ENCODE measurements around the gene ARSB. TPM values are rescaled to one million over a fixed set of nuclear protein-coding genes. Genes with fewer than 3 reads are reported as not detected.
"Not testable (repeated sequence)": the region's sequence is repeated elsewhere in the genome, so short reads cannot be mapped to it uniquely, and the experiment has no call there.

The ARSB gene
- total RNA-seq, 1 donor from 2014 or later, result 32.4 TPM

GRCh38 chr5:78995521-78996007, 10.5 kb upstream of the ARSB start:
- no peak for DNase-seq (ENCODE audit: low read depth)

DNA sequence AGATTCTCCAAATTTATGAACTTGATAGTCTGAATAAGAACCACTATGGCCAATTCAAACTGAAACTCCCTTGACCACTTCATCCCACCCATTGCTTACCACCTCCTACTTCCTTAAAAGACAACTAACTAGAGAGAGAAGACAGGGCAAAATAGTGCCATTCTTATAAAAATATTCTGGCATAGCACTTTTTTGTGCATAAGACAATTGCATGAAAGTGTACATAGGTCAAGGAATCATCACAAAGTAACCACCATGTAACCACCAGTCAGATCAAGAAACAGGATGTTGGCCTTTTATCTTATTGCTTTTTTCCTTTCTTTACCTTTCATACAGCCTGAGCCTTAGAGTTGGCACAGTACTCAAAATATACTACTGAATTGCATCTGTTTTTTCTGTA, 8.1 kb upstream of the ARSB start:
- no peak for DNase-seq (ENCODE audit: low read depth)

GRCh38 chr5:78992146-78992545, 7.0 kb upstream of the ARSB start:
- DNase-seq (ENCODE audit: low read depth), result no peak

DNA sequence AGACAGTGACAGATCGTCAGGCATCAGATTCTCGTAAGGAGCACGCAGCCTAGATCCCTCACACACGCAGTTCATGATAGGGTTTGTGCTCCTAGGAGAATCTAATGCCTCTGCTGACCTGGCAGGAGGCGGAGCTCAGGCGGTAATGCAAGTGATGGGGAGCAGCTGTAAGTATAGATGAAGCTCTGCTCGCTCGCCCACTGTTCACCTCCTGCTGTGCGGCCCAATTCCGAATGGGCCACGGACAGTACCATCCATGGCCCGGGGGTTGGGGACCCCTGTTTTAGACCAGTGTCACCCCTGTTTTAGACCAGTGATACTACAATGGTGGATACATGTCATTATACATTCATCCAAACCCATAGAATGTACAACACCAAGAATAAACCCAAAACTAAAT, 4.0 kb upstream of the ARSB start:
- no peak for DNase-seq (ENCODE audit: low read depth)

- DNase-seq (ENCODE audit: low read depth), result peak; percentile 83
These were observed 664 bp upstream of the ARSB start for GRCh38 chr5:78985725-78986223.

- peak; percentile 89 for DNase-seq (ENCODE audit: low read depth)
These were observed 533 bp downstream of the ARSB start for GRCh38 chr5:78984439-78985115.

DNA sequence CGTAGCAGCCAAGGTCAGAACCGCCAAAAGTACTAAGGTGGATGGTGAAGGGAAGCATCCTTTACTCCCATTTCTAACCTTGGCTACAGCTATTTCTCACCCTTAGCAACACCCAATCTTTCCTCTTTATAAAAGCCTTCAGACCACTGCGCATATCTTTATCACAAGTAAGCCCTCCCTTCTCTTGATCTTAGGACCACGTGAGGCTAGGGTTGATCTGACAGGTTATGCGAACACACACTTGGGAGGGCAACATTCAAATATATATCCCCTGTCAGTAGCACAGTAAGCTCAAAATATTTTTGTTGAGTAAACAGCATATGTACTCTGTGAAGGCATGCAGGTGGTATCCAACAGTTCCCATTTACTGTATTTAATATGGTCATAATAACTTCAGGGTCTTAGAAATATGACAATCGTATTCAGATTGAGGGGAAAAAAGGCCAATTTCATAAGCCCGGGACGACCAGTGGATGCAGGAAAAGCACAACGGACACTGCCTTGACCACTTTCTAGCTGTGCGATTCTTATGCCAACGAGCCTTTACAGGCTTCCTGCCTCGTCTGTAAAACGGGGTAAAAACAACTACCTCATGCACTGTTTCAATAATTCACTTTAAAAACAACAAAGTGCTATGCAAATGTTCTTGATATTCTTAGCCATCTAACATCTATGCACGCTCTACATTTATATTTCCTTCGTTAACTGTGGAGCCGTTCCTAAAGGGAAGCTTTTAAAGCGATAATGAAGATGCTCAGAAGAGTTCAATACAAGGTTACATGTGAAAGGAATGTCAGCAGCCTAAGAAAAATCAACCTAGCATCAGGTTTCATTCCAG, 1.3 kb downstream of the ARSB start:
- DNase-seq (ENCODE audit: low read depth), result peak; percentile 20

- not testable (repeated sequence) for DNase-seq (ENCODE audit: low read depth)
These were observed 1.9 kb downstream of the ARSB start for GRCh38 chr5:78983194-78983593.

- no peak for DNase-seq (ENCODE audit: low read depth)
These were observed 5.2 kb downstream of the ARSB start for GRCh38 chr5:78979909-78980308.

- DNase-seq (ENCODE audit: low read depth), result no peak
These were observed 5.9 kb downstream of the ARSB start for GRCh38 chr5:78979117-78979742.

- no peak for DNase-seq (ENCODE audit: low read depth)
These were observed 10.1 kb downstream of the ARSB start for GRCh38 chr5:78975035-78975434.

DNA sequence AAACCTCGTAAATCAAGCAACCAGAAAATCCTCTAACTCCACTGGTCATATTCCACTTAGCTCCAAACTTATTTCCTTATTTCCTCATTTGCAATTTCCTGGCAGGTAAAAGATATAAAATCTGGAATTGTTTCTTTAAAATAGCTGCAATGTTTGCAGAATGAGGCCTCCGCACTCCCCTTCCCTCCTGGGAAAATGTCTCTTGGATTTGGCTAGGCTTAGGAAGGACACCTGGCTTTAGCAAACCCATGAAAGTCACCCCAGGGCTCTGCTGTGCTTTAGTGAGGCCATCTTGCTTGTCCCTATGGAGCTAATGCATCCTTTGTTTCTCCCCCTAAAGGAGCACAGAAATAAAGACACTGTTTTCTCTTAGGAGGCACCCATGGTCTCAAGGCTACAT, 10.5 kb downstream of the ARSB start:
- no peak for DNase-seq (ENCODE audit: low read depth)

DNA sequence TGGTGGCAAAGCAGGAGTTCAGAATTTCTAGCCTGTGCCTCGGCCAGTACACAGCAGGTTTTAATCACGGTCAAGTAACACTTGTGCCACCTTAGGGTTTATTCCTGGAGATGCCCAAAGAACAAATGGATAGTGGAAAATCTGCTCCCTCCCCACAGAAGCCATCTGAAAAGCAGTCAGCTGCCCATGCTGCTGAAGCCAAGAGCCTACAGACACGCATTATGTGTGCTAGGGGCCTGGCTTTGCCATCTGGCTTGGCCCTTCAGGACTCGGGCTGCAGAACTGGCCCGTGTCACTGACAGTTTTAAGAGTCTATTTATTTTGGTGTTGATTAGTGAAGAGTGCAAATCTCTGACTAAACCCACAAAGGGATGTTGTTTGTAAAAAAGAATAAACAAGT, 11.1 kb downstream of the ARSB start:
- peak; percentile 83 for DNase-seq (ENCODE audit: low read depth)

DNA sequence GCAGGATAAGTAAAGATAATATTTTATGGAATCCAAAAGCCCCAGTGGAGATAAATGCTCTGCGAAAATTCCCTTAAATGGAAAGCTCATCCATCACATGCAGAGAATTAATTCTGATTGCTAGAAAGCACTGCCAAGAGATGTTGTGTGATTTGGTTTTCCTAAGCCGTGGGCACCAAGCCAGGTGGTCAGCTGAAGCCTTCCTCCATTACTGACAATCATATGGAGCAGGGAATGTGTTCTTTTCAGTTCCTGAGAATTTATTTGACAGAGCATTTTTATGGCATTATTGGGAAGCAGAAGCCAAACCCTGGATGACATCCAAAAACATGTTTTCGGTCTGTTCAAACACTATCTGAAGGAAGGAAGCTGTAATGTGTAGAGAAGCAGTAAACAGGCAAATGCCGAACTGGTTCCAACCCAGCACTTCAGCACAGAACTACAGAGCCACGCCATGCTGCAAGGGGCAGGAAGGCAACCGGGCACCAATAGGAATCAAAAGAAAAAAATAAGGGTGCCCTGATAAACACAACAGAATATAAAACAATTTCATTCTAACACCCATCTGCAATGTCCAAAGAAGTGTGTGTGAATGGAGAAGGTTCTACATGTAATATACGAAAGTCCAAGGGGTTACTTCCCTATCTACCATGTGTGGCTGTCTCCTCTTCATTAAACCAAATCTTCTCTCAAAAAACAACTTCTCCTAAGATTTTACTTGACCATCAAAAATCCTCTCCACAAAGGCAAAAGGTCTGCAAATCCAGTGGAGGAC, 12.3 kb downstream of the ARSB start:
- peak; percentile 41 for DNase-seq (ENCODE audit: low read depth)

DNA sequence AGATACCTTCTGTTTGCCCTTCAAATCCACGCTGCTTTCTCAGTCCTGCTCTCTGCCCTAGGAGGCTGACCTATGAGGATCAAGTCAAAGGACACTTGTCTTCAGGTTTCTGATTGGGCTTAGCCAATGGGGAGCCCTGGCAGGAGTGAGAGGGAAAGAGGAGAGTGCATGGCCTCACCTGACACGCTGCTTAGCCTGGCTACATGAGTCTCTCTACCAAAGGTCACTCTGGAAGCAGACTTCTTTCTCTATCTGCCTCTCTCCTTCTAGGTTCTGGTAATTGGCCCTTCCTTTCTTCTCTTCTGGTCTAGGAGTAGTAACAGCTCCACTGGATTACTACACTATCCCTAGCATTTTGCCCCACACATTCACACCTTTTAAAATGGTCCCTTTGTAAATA, 13.1 kb downstream of the ARSB start:
- no peak for DNase-seq (ENCODE audit: low read depth)

DNA sequence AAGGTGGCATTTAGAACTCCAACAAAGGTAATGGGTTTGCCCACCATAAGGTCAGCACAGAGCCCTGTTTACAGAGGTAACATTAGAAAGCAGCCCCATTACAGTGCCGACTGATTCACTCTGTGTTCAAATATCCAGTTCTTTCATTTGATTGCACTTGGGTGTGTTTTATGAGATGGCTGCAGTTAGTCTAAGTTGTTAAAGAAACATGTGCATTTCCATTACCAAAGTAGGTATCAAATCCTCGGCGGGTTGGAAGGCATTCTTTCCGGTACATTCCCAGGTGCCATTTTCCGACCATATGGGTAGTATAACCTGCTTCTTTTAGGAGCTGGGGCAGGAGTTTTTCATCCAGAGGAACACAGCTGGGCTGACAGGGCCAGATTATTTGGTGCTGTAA, 16.3 kb downstream of the ARSB start:
- DNase-seq (ENCODE audit: low read depth), result no peak

DNA sequence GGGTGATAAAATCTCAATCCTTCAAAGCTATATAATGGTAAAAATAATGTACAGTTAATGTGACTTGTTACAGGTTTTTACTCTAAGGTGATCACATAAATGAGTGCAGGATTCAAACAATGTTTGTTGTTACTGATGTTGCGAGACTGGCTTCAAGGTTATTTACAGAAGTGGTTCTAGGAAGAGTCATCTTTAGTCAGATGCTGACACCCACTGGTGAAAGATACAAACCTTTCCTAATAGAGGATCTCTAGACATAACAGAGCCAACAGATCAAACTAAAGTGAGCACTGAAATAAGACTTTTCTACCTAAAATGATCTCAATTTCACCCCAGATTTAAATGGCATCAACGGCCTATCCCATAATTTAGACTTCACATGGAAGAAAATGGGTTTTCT, 20.2 kb downstream of the ARSB start:
- DNase-seq (ENCODE audit: low read depth), result peak; percentile 82

GRCh38 chr5:78961743-78962142, 23.4 kb downstream of the ARSB start:
- no peak for DNase-seq (ENCODE audit: low read depth)

- peak; percentile 69 for DNase-seq (ENCODE audit: low read depth)
These were observed 25.3 kb downstream of the ARSB start for GRCh38 chr5:78959767-78960166.

- DNase-seq (ENCODE audit: low read depth), result no peak
These were observed 26.3 kb downstream of the ARSB start for GRCh38 chr5:78958672-78959445.
